ENCODE measurements around the gene DIP2A.

DNA sequence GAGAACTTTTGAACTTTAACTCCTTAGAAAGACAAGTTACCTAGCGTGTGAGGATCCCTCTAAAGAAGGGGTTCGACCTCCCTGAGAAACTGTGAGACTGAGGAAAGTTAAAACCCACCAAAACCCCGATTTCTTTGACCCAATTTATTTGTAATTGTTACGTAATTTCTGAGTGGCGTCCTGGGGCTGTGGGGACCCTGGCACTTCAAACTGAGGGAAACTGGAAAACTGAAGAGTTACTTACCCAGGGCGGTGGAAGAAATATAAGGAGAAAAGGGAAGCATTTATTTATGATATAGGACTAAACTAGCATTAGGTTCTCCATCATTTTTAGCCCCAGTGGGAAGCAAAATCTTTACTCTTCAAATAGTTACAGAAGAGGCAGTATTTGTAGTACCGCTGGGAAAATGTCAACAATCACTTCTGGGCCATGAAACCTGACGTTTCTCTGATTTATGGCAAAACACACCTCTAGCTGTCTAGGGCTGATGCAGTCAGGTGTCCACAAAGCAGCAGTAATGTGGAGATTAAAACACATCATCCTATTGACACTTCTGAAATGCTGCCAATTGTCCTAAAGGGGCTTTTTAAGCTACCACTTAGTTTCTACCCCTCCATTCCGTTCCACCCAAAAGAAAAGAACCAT, 145.8 kb downstream of the DIP2A start:
- TF ChIP-seq, protein P1, sequence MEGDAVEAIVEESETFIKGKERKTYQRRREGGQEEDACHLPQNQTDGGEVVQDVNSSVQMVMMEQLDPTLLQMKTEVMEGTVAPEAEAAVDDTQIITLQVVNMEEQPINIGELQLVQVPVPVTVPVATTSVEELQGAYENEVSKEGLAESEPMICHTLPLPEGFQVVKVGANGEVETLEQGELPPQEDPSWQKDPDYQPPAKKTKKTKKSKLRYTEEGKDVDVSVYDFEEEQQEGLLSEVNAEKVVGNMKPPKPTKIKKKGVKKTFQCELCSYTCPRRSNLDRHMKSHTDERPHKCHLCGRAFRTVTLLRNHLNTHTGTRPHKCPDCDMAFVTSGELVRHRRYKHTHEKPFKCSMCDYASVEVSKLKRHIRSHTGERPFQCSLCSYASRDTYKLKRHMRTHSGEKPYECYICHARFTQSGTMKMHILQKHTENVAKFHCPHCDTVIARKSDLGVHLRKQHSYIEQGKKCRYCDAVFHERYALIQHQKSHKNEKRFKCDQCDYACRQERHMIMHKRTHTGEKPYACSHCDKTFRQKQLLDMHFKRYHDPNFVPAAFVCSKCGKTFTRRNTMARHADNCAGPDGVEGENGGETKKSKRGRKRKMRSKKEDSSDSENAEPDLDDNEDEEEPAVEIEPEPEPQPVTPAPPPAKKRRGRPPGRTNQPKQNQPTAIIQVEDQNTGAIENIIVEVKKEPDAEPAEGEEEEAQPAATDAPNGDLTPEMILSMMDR (IDR thresholded peaks at IDR 0.05), result no peak
- TF ChIP-seq POLR2AphosphoS5 (IDR thresholded peaks at IDR 0.05) (no peak), POLR2A (IDR thresholded peaks at IDR 0.05) (no peak), EP300 (IDR thresholded peaks at IDR 0.05) (no peak)

Measured in suprapubic skin (tissue), 4 donors.